ENCODE results near the gene TIMM23.

- TF ChIP-seq GATA2 (IDR thresholded peaks at IDR 0.05; ENCODE audit: low read depth, low read length) (no peak), GATA3 (IDR thresholded peaks at IDR 0.05; ENCODE audit: low read depth, low read length) (no peak)
These were observed 53.1 kb downstream of the TIMM23 start for GRCh38 chr10:46025406-46025805.

All from SH-SY5Y (cell line).